Ovary (tissue), 3 donors: ENCODE results near the gene ARHGEF19.

Experiments used
- CTCF ChIP-seq, 3 donors: fragments of 450-650 bp in 2 of 3; fragments of 200-600 bp in 1 of 3; IDR thresholded peaks; one replicate each; pipeline versions ENCODE4 v1.5.1 to v1.8.0; 2016 to 2022; ENCODE audit warnings: antibody characterized with exemption in 3 of 3, mild to moderate bottlenecking in 1 of 3
- POLR2A ChIP-seq: fragments of 450-650 bp; IDR thresholded peaks from one replicate; pipeline ENCODE4 v1.6.1; 2017; ENCODE audit warnings: antibody characterized with exemption, mild to moderate bottlenecking, moderate library complexity
- donor health status: DM: no; HTN: no; CAD: no.

GRCh38 chr1:16256478-16256877 lies 44.0 kb upstream of the ARHGEF19 start:
- no peak for TF ChIP-seq CTCF (IDR thresholded peaks at IDR 0.05)
- no peak for TF ChIP-seq POLR2A
